IPS-11a (cell line): ENCODE results near the gene NADSYN1.
"Not testable (repeated sequence)": the region's sequence is repeated elsewhere in the genome, so short reads cannot be mapped to it uniquely, and the experiment has no call there.

ENCODE experiments used
- H3K4me3 ChIP-seq: one replicate; pipeline ENCODE4 v1.5.1; 2013; ENCODE audit warnings: low read depth, low read length, control low read depth

The NADSYN1 gene

GRCh38 chr11:71519546-71519945 is 66.5 kb downstream of the NADSYN1 start:
- no peak overlapping the region for H3K4me3 ChIP-seq

GRCh38 chr11:71525188-71525937 is 72.4 kb downstream of the NADSYN1 start:
- no peak overlapping the region for H3K4me3 ChIP-seq

DNA sequence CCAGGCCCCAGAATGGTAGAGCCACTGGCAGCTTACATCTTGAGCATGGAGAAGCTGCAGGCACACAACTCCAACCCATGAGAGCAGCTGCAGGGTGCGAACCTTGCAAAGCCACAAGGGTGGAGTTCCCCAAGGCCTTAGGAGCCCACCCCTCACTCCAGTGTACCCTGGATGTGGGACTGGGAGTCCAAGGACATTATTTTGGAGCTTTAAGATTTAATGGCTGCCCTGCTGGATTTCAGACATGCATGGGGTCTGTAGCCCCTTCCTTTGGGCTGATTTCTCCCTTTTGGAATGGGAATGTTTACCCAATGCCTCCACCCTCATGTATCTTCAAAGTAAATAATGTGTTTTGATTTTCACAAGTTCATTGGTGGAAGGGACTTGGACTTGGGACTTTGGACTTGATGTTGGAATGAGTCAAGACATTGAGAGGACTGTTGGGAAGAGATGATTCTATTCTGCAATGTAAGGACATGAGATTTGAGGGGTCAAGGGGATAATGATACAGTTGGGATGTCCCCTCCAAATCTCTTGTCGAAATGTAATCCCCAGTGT is 73.0 kb downstream of the NADSYN1 start:
- H3K4me3 ChIP-seq, result no peak overlapping the region

- H3K4me3 ChIP-seq, result not testable (repeated sequence)
These were observed 74.0 kb downstream of the NADSYN1 start, which contains the start of gene KRTAP5-7 for GRCh38 chr11:71526796-71527575. TSS of gene KRTAP5-7 (plus strand) at chr11:71527267. CDS start at chr11:71527301, 34 bp downstream.

- no peak overlapping the region for H3K4me3 ChIP-seq
These were observed 74.7 kb downstream of the NADSYN1 start for GRCh38 chr11:71527576-71528210.

- no peak overlapping the region for H3K4me3 ChIP-seq
These were observed 77.6 kb downstream of the NADSYN1 start for GRCh38 chr11:71530602-71531001.

GRCh38 chr11:71532036-71532610 is 79.1 kb downstream of the NADSYN1 start:
- H3K4me3 ChIP-seq, result no peak overlapping the region

DNA sequence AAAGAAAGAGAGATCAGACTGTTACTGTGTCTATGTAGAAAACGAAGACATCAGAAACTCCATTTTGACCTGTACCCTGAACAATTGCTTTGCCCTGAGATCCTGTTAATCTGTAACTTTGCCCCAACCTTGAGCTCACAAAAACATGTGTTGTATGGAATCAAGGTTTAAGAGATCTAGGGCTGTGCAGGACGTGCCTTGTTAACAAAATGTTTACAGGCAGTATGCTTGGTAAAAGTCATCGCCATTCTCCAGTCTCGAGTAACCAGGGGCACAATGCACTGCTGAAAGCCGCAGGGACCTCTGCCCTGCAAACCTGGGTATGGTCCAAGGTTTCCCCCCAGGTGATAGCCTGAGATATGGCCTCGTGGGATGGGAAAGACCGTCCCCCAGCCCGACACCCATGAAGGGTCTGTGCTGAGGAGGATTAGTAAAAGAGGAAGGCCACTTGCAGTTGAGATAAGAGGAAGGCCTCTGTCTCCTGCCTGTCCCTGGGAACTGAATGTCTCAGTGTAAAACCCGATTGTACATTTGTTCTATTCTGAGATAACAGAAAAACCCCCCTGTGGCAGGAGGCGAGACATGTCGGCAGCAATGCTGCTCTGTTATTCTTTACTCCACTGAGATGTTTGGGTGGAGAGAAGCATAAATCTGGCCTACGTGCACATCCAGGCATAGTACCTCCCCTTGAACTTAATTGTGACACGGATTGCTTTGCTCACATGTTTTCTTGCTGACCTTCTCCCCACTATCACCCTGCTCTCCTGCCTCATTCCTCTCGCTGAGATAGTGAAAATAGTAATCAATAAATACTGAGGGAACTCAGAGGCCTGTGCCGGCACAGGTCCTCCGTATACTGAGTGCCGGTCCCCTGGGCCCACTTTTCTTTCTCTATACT is 82.0 kb downstream of the NADSYN1 start:
- not testable (repeated sequence) for H3K4me3 ChIP-seq

GRCh38 chr11:71535825-71536224 is 82.8 kb downstream of the NADSYN1 start:
- no peak overlapping the region for H3K4me3 ChIP-seq

DNA sequence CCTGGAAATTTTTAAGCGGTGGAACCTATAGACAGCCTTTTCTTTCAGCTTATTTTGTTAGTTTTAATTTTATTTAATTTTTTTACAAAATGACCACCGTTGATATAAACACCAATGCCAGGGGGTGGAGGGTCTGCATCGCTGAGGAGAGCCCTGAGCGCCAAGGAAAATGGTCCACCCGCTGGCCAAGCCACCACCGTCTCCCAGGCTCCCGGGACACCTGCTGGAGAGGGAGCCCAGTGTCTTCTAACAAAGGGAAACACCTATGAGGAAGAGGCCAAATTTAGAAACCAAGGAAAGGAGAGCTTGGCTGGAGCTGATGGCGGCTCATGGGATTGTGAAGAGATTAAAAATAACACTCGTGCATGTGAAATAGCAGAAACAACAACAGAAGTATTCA is 84.5 kb downstream of the NADSYN1 start:
- no peak overlapping the region for H3K4me3 ChIP-seq

DNA sequence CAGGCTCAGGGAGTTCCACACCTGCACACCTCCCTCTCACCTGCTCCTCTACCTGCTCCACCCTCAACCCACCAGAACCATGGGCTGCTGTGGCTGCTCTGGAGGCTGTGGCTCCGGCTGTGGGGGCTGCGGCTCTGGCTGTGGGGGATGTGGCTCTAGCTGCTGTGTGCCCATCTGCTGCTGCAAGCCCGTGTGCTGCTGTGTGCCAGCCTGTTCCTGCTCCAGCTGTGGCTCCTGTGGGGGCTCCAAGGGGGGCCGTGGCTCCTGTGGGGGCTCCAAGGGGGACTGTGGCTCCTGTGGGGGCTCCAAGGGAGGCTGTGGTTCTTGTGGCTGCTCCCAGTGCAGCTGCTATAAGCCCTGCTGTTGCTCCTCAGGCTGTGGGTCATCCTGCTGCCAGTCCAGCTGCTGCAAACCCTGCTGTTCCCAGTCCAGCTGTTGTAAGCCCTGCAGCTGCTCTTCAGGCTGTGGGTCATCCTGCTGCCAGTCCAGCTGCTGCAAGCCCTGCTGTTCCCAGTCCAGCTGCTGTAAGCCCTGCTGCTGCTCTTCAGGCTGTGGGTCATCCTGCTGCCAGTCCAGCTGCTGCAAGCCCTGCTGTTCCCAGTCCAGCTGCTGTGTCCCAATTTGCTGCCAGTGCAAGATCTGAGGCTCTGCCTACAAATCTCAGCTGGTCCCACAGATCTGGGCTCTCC is 85.1 kb downstream of the NADSYN1 start, which contains the start of gene KRTAP5-8:
KRTAP5-8 (plus strand) TSS at position 49 of the 689 bp plus-strand sequence; CDS start at position 80, 31 bp downstream.
- not testable (repeated sequence) for H3K4me3 ChIP-seq

DNA sequence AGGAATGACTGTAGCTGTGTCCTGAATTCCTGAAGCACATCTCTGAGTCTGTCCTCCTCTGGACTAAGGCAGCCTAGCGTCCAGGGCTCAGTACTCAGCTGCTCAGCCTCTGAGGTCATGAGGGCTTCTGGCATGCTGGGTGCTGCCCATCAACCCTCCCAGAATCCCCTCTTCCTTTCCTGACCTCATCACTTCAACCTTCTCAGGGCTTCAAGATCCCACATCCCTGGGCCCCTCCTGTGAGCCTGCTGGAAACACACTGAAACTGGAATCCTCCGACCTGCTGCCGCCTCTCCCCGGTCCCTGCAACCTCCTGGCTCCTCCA is 85.6 kb downstream of the NADSYN1 start:
- H3K4me3 ChIP-seq, result no peak overlapping the region

- H3K4me3 ChIP-seq, result no peak overlapping the region
These were observed 86.0 kb downstream of the NADSYN1 start for GRCh38 chr11:71539017-71539416.

GRCh38 chr11:71539971-71540370 is 87.0 kb downstream of the NADSYN1 start:
- not testable (repeated sequence) for H3K4me3 ChIP-seq

GRCh38 chr11:71540521-71541304 is 87.7 kb downstream of the NADSYN1 start:
- not testable (repeated sequence) for H3K4me3 ChIP-seq

DNA sequence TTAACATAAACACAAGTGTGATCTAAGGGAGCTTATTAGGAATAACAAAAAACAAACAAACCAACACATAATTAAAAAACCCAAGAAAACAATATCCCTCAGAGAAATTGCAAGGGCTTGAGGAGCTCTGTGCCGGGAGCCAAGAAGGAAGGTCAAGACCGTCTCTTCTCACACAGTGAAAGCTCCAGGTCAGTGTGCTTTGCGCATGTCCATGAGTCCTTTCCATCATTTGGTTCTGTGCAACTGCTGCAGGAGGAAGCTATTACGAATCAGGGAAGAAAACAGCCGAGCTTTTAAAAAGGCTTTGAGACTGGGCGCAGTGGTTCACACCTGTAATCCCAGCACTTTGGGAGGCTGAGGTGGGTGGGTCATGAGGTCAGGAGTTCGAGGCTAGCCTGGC is 89.4 kb downstream of the NADSYN1 start:
- no peak overlapping the region for H3K4me3 ChIP-seq

DNA sequence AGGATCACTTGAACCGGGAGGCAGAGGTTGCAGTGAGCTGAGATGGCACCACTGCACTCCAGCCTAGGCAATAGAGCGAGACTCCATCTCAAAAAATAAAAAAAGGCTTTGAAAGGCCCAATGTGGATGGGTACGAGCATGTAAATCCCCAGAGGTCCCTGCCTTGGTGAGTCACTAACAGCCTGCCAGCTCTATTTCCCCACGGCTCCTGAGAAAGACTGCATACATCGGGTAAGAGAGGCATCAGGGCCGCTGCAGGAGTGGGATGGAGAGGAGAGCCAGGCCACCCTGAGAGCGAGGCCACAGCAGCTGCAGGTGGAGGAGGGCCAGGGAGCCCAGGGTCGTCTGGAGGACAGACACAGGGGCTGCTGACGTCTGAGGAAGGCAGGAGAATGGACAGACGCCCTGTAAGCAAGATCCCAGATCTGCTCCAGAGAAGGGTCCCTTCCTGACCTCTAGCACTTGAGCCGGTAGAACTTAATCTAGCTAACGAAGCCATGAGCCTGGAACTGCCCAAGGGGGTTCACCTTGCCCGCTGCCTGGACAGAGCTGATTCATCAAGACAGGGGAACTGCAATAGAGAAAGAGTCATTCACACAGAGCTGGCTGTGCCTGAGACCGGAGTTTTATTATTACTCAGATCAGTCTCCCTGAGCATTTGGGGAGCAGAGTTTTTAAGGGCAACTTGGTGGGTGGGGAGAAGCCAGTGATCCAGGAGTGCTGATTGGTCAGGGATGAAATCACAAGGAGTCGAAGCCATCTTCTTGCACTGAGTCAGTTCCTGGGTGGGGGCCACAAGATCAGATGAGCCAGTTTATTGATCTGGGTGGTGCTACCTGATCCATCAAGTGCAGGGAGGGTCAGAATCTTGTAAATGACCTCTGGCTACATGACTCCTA is 90.1 kb downstream of the NADSYN1 start:
- no peak overlapping the region for H3K4me3 ChIP-seq

DNA sequence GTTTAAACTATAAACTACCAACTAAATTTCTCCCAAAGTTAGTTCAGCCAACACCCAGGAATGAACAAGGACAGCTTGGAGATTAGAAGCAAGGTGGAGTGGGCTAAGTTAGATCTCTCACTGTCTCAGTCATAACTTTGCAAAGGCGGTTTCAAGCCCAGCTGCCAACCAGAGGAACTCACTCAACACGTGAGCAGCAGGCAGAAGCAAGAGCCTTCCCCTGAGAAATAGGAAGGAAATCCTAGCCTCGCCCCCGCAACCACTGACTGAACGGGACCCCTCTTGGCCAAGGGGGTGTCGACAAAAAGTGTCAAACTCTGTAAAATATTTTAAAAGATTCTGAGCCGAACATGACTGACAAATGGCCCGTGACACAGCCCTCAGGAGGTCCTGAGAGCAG is 90.9 kb downstream of the NADSYN1 start:
- H3K4me3 ChIP-seq, result no peak overlapping the region
